Keratinocyte (primary cell): ENCODE results near the gene KRTAP20-1. TPM values are rescaled to one million over a fixed set of nuclear protein-coding genes. Genes with fewer than 3 reads are reported as not detected.

Experiments
- DNase-seq: peaks from one replicate; pipeline ENCODE4 v3.0.0-alpha.2; 2011; ENCODE audit warnings: low read depth, missing footprints, low spot score
- FAIRE-seq: peaks from 2 replicates; lab custom pipeline; 2011; peaks lifted over from hg19 to GRCh38; lab: Jason Lieb, UNC
- H2AFZ ChIP-seq: 2 replicates; pipeline ENCODE4 v1.6.0; 2012; ENCODE audit warnings: low read length, control low read depth, inconsistent platforms; ENCODE audit not compliant: control insufficient read depth
- H3K27ac ChIP-seq: 2 replicates; pipeline ENCODE4 v1.5.1; 2011; ENCODE audit warnings: low read length; ENCODE audit not compliant: control insufficient read depth, insufficient read depth
- H3K27me3 ChIP-seq: 3 replicates; pipeline ENCODE4 v1.6.0; 2011; ENCODE audit warnings: low read length; ENCODE audit not compliant: control insufficient read depth, insufficient read depth; ENCODE audit errors: extremely low read depth
- H3K36me3 ChIP-seq, 2 experiments: 2 replicates in 1 of 2; 3 replicates in 1 of 2; pipeline ENCODE4 v1.5.1; 2011; ENCODE audit warnings: low read length in 2 of 2, mild to moderate bottlenecking in 1 of 2; ENCODE audit not compliant: control insufficient read depth in 2 of 2, insufficient read depth in 2 of 2; ENCODE audit errors: extremely low read depth in 1 of 2
- H3K4me1 ChIP-seq: 3 replicates; pipeline ENCODE4 v1.5.1; 2011; ENCODE audit warnings: low read length; ENCODE audit not compliant: control insufficient read depth, insufficient read depth; ENCODE audit errors: extremely low read depth
- H3K4me2 ChIP-seq: 3 replicates; pipeline ENCODE4 v1.6.0; 2011; ENCODE audit warnings: low read depth, low read length; ENCODE audit not compliant: control insufficient read depth, insufficient read depth; ENCODE audit errors: extremely low read depth
- H3K4me3 ChIP-seq, 3 experiments: fragments of 200-600 bp in 1 of 3; sonication (generic) in 1 of 3; 2 replicates in 2 of 3; 3 replicates in 1 of 3; pipeline ENCODE4 v1.5.1; 2011 to 2016; ENCODE audit warnings: low read length in 3 of 3, mild to moderate bottlenecking in 3 of 3, control low read depth in 2 of 3, inconsistent platforms in 1 of 3, low read depth in 1 of 3, mixed read lengths in 1 of 3, mixed run types in 1 of 3, moderate library complexity in 1 of 3; ENCODE audit not compliant: control insufficient read depth in 2 of 3, insufficient read depth in 2 of 3; ENCODE audit errors: extremely low read depth in 1 of 3
- H3K79me2 ChIP-seq: 2 replicates; pipeline ENCODE4 v1.6.0; 2012; ENCODE audit warnings: low read length; ENCODE audit not compliant: control insufficient read depth, insufficient read depth
- H3K9ac ChIP-seq: 3 replicates; pipeline ENCODE4 v1.6.0; 2011; ENCODE audit warnings: low read length; ENCODE audit not compliant: control insufficient read depth, insufficient read depth; ENCODE audit errors: extremely low read depth
- H3K9me1 ChIP-seq: 3 replicates; pipeline ENCODE4 v1.6.0; 2011; ENCODE audit warnings: low read length; ENCODE audit not compliant: control insufficient read depth, insufficient read depth; ENCODE audit errors: extremely low read depth
- H3K9me3 ChIP-seq: 2 replicates; pipeline ENCODE4 v1.5.1; 2012; ENCODE audit warnings: low read depth, low read length; ENCODE audit not compliant: control insufficient read depth
- H4K20me1 ChIP-seq: 3 replicates; pipeline ENCODE4 v1.6.0; 2011; ENCODE audit warnings: low read length; ENCODE audit not compliant: control insufficient read depth, insufficient read depth; ENCODE audit errors: extremely low read depth
- EZH2 ChIP-seq: IDR thresholded peaks from one replicate; pipeline ENCODE4 v1.6.1; 2012; ENCODE audit warnings: inconsistent platforms, mild to moderate bottlenecking, low read length, moderate library complexity
- dilution Hi-C: fragments of 300-500 bp; cut with MboI; formaldehyde crosslinking; loops from one replicate; pipeline ENCODE4 v1.7.0; 2020; ENCODE audit warnings: low sequenced_read_pairs; ENCODE audit not compliant: extremely low pct_ligation_motif_present
- polyA plus RNA-seq, 5 experiments: library from polyadenylated mRNA; depleted of rRNA in 3 of 5; stranded (reverse) in 3 of 5; stranded (forward) in 1 of 5; unstranded in 1 of 5; fragments of >200 nt; gene quantifications; 1 replicate in 1 of 5; 2 replicates in 3 of 5; 3 replicates in 1 of 5; pipeline versions ENCODE4 v1.2.1 to v1.2.3, GENCODE V29; 2011 to 2012; ENCODE audit warnings: missing spikeins in 2 of 5, low read depth in 1 of 5, low replicate concordance in 1 of 5
- TF ChIP-seq, protein P1 (sequence below), 3 experiments: IDR thresholded peaks in 1 of 3; conservative IDR thresholded peaks in 1 of 3; optimal IDR thresholded peaks in 1 of 3; 2 replicates in 2 of 3; 3 replicates in 1 of 3; pipeline versions ENCODE3 to v1.5.1; 2011; ENCODE audit warnings: low read length in 3 of 3, mild to moderate bottlenecking in 3 of 3, moderate library complexity in 2 of 3, control low read depth in 1 of 3, inconsistent platforms in 1 of 3; ENCODE audit not compliant: insufficient read depth in 2 of 3; ENCODE audit errors: extremely low read depth in 1 of 3

KRTAP20-1 gene
- polyA plus RNA-seq, 1 donor (not counting 4 experiments of a cell fraction or from before 2014, with no cell fraction given): not detected

DNA sequence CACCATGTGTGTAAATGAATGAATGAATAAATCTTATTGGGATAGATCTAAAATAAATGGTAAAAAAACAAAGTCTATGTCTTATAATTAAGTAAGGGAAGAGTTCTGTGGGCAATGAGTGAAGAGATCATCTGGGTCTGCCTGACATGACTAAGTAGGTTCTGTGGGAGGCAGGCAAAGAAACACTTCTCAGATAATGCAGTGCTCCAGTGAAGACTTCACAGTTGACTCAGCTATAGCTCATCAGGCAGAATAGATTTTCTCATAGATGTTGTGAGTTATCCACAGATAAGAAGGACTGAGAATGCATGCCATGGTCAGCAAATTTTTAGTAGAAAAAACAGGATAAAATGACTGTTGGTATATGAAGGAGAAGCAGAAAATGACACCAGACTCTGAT is 38.5 kb upstream of the KRTAP20-1 start:
- H3K27me3 ChIP-seq: no peaks in the 10 kb centered on the region
- TF ChIP-seq, protein P1, sequence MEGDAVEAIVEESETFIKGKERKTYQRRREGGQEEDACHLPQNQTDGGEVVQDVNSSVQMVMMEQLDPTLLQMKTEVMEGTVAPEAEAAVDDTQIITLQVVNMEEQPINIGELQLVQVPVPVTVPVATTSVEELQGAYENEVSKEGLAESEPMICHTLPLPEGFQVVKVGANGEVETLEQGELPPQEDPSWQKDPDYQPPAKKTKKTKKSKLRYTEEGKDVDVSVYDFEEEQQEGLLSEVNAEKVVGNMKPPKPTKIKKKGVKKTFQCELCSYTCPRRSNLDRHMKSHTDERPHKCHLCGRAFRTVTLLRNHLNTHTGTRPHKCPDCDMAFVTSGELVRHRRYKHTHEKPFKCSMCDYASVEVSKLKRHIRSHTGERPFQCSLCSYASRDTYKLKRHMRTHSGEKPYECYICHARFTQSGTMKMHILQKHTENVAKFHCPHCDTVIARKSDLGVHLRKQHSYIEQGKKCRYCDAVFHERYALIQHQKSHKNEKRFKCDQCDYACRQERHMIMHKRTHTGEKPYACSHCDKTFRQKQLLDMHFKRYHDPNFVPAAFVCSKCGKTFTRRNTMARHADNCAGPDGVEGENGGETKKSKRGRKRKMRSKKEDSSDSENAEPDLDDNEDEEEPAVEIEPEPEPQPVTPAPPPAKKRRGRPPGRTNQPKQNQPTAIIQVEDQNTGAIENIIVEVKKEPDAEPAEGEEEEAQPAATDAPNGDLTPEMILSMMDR (optimal IDR thresholded peaks at IDR 0.05 in 1 of 3, IDR thresholded peaks at IDR 0.05 in 1 of 3, conservative IDR thresholded peaks at IDR 0.05 in 1 of 3; ENCODE audit: extremely low read depth in 1 of 3, insufficient read depth in 2 of 3, low read length in 3 of 3): no peak
- no peak for TF ChIP-seq EZH2
- H3K9me1 ChIP-seq: no peaks in the 10 kb centered on the region
- dilution Hi-C loops: no loop called here
- H3K9me3 ChIP-seq: no peaks in the 10 kb centered on the region
- no peak overlapping the region for H3K4me2 ChIP-seq
- FAIRE-seq (no peak), DNase-seq (no peak)
- no peaks in the 10 kb centered on the region for H3K4me1 ChIP-seq
- H3K36me3 ChIP-seq: no peaks in the 10 kb centered on the region
- no peak overlapping the region for H3K9ac ChIP-seq
- H4K20me1 ChIP-seq: no peaks in the 10 kb centered on the region
- H3K4me3 ChIP-seq: no peak overlapping the region
- no peak overlapping the region for H3K27ac ChIP-seq
- H3K79me2 ChIP-seq: no peaks in the 10 kb centered on the region
- H2AFZ ChIP-seq: no peak overlapping the region

DNA sequence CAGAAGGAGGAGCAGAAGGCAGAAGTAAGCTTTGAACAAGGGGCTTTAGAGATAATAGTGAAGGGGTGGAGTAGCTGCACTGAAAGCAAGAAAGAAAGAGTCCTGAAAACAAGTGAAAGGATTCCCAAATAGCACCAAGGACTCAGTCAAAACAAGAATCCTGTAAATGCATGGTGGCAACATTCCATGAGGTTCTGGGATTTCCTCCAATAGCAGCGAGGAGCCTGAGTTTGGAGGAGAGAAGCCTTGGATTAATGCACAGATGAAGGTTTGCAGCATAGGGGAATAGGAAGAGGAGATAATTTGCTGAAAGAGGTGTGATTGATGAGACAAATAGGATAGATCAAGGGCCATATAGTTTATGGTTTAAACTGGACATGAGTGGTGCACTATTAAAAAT is 36.9 kb upstream of the KRTAP20-1 start:
- DNase-seq (no peak), FAIRE-seq (no peak)
- Histone ChIP-seq H3K79me2 (no peaks in the 10 kb centered on the region), H3K9me1 (no peaks in the 10 kb centered on the region), H3K9ac (no peak overlapping the region), H3K9me3 (no peaks in the 10 kb centered on the region), H3K27ac (no peak overlapping the region), H3K27me3 (no peaks in the 10 kb centered on the region), H3K4me1 (no peaks in the 10 kb centered on the region), H3K36me3 (no peaks in the 10 kb centered on the region), H4K20me1 (no peaks in the 10 kb centered on the region), H3K4me2 (no peak overlapping the region), H3K4me3 (no peak overlapping the region), H2AFZ (no peak overlapping the region)
- dilution Hi-C loops: no loop called here
- no peak for TF ChIP-seq EZH2
- TF ChIP-seq, protein P1 (optimal IDR thresholded peaks at IDR 0.05 in 1 of 3, IDR thresholded peaks at IDR 0.05 in 1 of 3, conservative IDR thresholded peaks at IDR 0.05 in 1 of 3; ENCODE audit: extremely low read depth in 1 of 3, insufficient read depth in 2 of 3, low read length in 3 of 3): no peak
